Heart left ventricle (tissue), 13 donors: ENCODE data around the gene PIMREG.

Experiments
- POLR2A ChIP-seq, 2 donors: fragments of 450-650 bp; IDR thresholded peaks; one replicate each; pipeline ENCODE4 v1.6.1; 2017; ENCODE audit warnings: antibody characterized with exemption in 2 of 2, mild to moderate bottlenecking in 2 of 2, moderate library complexity in 2 of 2
- TF ChIP-seq, protein P1 (sequence below), 12 donors: fragments of 200-600 bp; sonication (generic) in 4 of 12; IDR thresholded peaks; one replicate each; pipeline versions ENCODE4 v1.5.0 to v1.8.0; 2018 to 2022; ENCODE audit warnings: antibody characterized with exemption in 12 of 12, mild to moderate bottlenecking in 5 of 12
- donor health status: ischemic (EF 13 %, LVEDD 7.1; RV severe dilation, severe dysfunction).
- donor health status: DM: no; HTN: yes; CAD: no.
- donor health status: DM: no; HTN: no; CAD: no.
- donor health status: ischemic (EF 25% LVEDD 6.9; RV normal size, moderate dysfunction).
- donor health status: ischemic (EF 25% LVEDD 5.7; RV mildly dilated, moderate dysfunction).
- donor health status: ischemic (EF 35%, LVEDD 5.7; RV mildly dilated, moderate dysfunction).
- donor health status: nonischemic (EF 11% LVEDD 7.7; RV severe dilation, severe dysfunction).
- donor health status: DM: yes; HTN: yes; CAD: no.
- donor health status: PGD.
- donor health status: ischemic (EF 29% LVEDD 5.4; RV normal size, mild dysfunction).
- donor health status: nonischemic (EF 23%, LVEDD 6.1; RV moderate dilation, normal function).

- TF ChIP-seq, protein P1, sequence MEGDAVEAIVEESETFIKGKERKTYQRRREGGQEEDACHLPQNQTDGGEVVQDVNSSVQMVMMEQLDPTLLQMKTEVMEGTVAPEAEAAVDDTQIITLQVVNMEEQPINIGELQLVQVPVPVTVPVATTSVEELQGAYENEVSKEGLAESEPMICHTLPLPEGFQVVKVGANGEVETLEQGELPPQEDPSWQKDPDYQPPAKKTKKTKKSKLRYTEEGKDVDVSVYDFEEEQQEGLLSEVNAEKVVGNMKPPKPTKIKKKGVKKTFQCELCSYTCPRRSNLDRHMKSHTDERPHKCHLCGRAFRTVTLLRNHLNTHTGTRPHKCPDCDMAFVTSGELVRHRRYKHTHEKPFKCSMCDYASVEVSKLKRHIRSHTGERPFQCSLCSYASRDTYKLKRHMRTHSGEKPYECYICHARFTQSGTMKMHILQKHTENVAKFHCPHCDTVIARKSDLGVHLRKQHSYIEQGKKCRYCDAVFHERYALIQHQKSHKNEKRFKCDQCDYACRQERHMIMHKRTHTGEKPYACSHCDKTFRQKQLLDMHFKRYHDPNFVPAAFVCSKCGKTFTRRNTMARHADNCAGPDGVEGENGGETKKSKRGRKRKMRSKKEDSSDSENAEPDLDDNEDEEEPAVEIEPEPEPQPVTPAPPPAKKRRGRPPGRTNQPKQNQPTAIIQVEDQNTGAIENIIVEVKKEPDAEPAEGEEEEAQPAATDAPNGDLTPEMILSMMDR (IDR thresholded peaks at IDR 0.05), result no peak
- no peak for TF ChIP-seq POLR2A (IDR thresholded peaks at IDR 0.05)
Measured at GRCh38 chr17:6474376-6474775, 30.1 kb downstream of the PIMREG start.
